DOHH2 (cell line): Measurements from ENCODE around the gene PTPRT.

Experiments
- H3F3A ChIP-seq: fragments of 200-600 bp; sonication (generic), shearing (Covaris generic); 2 replicates; pipeline ENCODE4 v1.6.0; 2016; ENCODE audit warnings: antibody characterized with exemption, mild to moderate bottlenecking; ENCODE audit not compliant: control insufficient read depth, insufficient read depth
- H3K27ac ChIP-seq: fragments of 200-600 bp; sonication (generic); 2 replicates; pipeline ENCODE4 v1.5.1; 2014; ENCODE audit warnings: low read depth, mild to moderate bottlenecking, low read length, moderate library complexity
- H3K27me3 ChIP-seq: fragments of 200-600 bp; sonication (generic); 2 replicates; pipeline ENCODE4 v1.6.1; 2014; ENCODE audit warnings: mild to moderate bottlenecking, low read length, mixed read lengths; ENCODE audit not compliant: control insufficient read depth
- H3K36me3 ChIP-seq: fragments of 200-600 bp; sonication (generic); 2 replicates; pipeline ENCODE4 v1.6.1; 2014; ENCODE audit warnings: mild to moderate bottlenecking, low read length, moderate library complexity, mixed read lengths; ENCODE audit not compliant: control insufficient read depth
- H3K4me1 ChIP-seq: fragments of 200-600 bp; sonication (generic); 2 replicates; pipeline ENCODE4 v1.6.1; 2014; ENCODE audit warnings: mild to moderate bottlenecking, low read length, mixed read lengths; ENCODE audit not compliant: control insufficient read depth
- H3K4me2 ChIP-seq: fragments of 200-600 bp; sonication (generic); 2 replicates; pipeline ENCODE4 v1.6.0; 2014; ENCODE audit warnings: mild to moderate bottlenecking, low read length, moderate library complexity
- H3K4me3 ChIP-seq: fragments of 200-600 bp; sonication (generic); 2 replicates; pipeline ENCODE4 v1.5.1; 2014; ENCODE audit warnings: mild to moderate bottlenecking, low read length, mixed read lengths
- H3K79me2 ChIP-seq: fragments of 200-600 bp; sonication (generic); 2 replicates; pipeline ENCODE4 v1.6.1; 2014; ENCODE audit warnings: mild to moderate bottlenecking, low read length, mixed read lengths; ENCODE audit not compliant: control insufficient read depth
- H3K9me2 ChIP-seq: fragments of 200-600 bp; sonication (generic); replicated peaks from 2 replicates; pipeline ENCODE4 v1.6.1; 2014; ENCODE audit warnings: mild to moderate bottlenecking, low read length, mixed read lengths; ENCODE audit not compliant: control insufficient read depth
- H3K9me3 ChIP-seq: fragments of 200-600 bp; sonication (generic); 2 replicates; pipeline ENCODE4 v1.6.1; 2014; ENCODE audit warnings: antibody characterized with exemption, low read length, mixed read lengths; ENCODE audit not compliant: control insufficient read depth, insufficient read depth
- H4K20me1 ChIP-seq: fragments of 200-600 bp; sonication (generic); 2 replicates; pipeline ENCODE4 v1.6.0; 2014; ENCODE audit warnings: low read depth, mild to moderate bottlenecking, antibody characterized with exemption, low read length, moderate library complexity; ENCODE audit not compliant: control insufficient read depth, insufficient read depth
- CTCF ChIP-seq: fragments of 200-600 bp; sonication (generic); IDR thresholded peaks from one replicate; pipeline ENCODE4 v1.5.1; 2014; ENCODE audit warnings: antibody characterized with exemption, mild to moderate bottlenecking, low read depth, low read length; ENCODE audit not compliant: poor library complexity, severe bottlenecking
- EZH2phosphoT487 ChIP-seq: fragments of 200-600 bp; sonication (generic); IDR thresholded peaks from 2 replicates; pipeline ENCODE4 v1.6.1; 2017; ENCODE audit warnings: borderline replicate concordance, mild to moderate bottlenecking, antibody characterized with exemption, low read length, moderate library complexity, mixed read lengths

The PTPRT gene

GRCh38 chr20:43003318-43003944 lies 186.3 kb downstream of the PTPRT start:
- H3K27ac ChIP-seq, result no peak overlapping the region
- H3K27me3 ChIP-seq, result no peaks in the 10 kb centered on the region
- no peaks in the 10 kb centered on the region for H3K79me2 ChIP-seq
- H3K4me1 ChIP-seq, result no peaks in the 10 kb centered on the region
- no peak overlapping the region for H3K4me2 ChIP-seq
- H3K9me2 ChIP-seq, result no peaks in the 10 kb centered on the region
- no peaks in the 10 kb centered on the region for H3K9me3 ChIP-seq
- H3K36me3 ChIP-seq, result no peaks in the 10 kb centered on the region
- H3F3A ChIP-seq, result no peaks in the 10 kb centered on the region
- H3K4me3 ChIP-seq, result no peak overlapping the region
- no peaks in the 10 kb centered on the region for H4K20me1 ChIP-seq
- TF ChIP-seq CTCF (no peak), EZH2phosphoT487 (no peak)

- no peak overlapping the region for H3K4me3 ChIP-seq
- H3K9me2 ChIP-seq, result no peaks in the 10 kb centered on the region
- no peaks in the 10 kb centered on the region for H3K4me1 ChIP-seq
- TF ChIP-seq EZH2phosphoT487 (no peak), CTCF (no peak)
- H3K36me3 ChIP-seq, result no peaks in the 10 kb centered on the region
- H3K27ac ChIP-seq, result no peak overlapping the region
- no peaks in the 10 kb centered on the region for H3F3A ChIP-seq
- no peaks in the 10 kb centered on the region for H4K20me1 ChIP-seq
- no peak overlapping the region for H3K4me2 ChIP-seq
- no peaks in the 10 kb centered on the region for H3K27me3 ChIP-seq
- no peaks in the 10 kb centered on the region for H3K9me3 ChIP-seq
- no peaks in the 10 kb centered on the region for H3K79me2 ChIP-seq
These were observed 193.6 kb downstream of the PTPRT start for GRCh38 chr20:42996141-42996540.

GRCh38 chr20:42988319-42988718 lies 201.4 kb downstream of the PTPRT start:
- no peaks in the 10 kb centered on the region for H3K79me2 ChIP-seq
- no peaks in the 10 kb centered on the region for H3F3A ChIP-seq
- no peaks in the 10 kb centered on the region for H3K4me1 ChIP-seq
- H3K27me3 ChIP-seq, result no peaks in the 10 kb centered on the region
- no peaks in the 10 kb centered on the region for H3K36me3 ChIP-seq
- no peak overlapping the region for H3K4me2 ChIP-seq
- no peaks in the 10 kb centered on the region for H3K9me2 ChIP-seq
- no peaks in the 10 kb centered on the region for H4K20me1 ChIP-seq
- TF ChIP-seq EZH2phosphoT487, result no peak
- TF ChIP-seq CTCF, result no peak
- no peak overlapping the region for H3K4me3 ChIP-seq
- no peaks in the 10 kb centered on the region for H3K9me3 ChIP-seq
- H3K27ac ChIP-seq, result no peak overlapping the region
